GM19328 (cell line): ENCODE measurements around the gene PIP5K1A.
"Not testable (repeated sequence)": the region's sequence is repeated elsewhere in the genome, so short reads cannot be mapped to it uniquely, and the experiment has no call there.

Source experiments
- ATAC-seq: cut with Tn5 transposase; IDR thresholded peaks from one replicate; pipeline ENCODE4 v1.9.1; 2021; ENCODE audit warnings: mild to moderate bottlenecking, moderate library complexity; ENCODE audit not compliant: unreplicated experiment

PIP5K1A gene

GRCh38 chr1:151198254-151199127 is at the start of gene PIP5K1A:
PIP5K1A (plus strand) TSS chr1:151198552; CDS start chr1:151198997, 445 bp downstream.
- peak; percentile 79 for ATAC-seq

GRCh38 chr1:151156515-151156819 is 41.9 kb upstream of the PIP5K1A start, which contains the start of gene TNFAIP8L2:
TNFAIP8L2 (plus strand) TSS chr1:151156649; CDS start chr1:151158698, 2,049 bp downstream.
- ATAC-seq, result peak; percentile 50

GRCh38 chr1:151157067-151157531 is 41.3 kb upstream of the PIP5K1A start:
- ATAC-seq, result no peak

GRCh38 chr1:151158326-151158725 is 40.0 kb upstream of the PIP5K1A start:
- no peak for ATAC-seq

- ATAC-seq, result no peak
Measured at GRCh38 chr1:151158751-151159251, 39.6 kb upstream of the PIP5K1A start.

- no peak for ATAC-seq
Measured at GRCh38 chr1:151159373-151159772, 39.0 kb upstream of the PIP5K1A start.

- no peak for ATAC-seq
Measured at GRCh38 chr1:151164732-151165280, 33.5 kb upstream of the PIP5K1A start.

GRCh38 chr1:151165281-151165737 is 33.0 kb upstream of the PIP5K1A start:
- no peak for ATAC-seq

GRCh38 chr1:151165738-151166504 is 32.4 kb upstream of the PIP5K1A start, which contains the start of the genes LYSMD1 and SCNM1:
LYSMD1 (minus strand) TSS chr1:151165902; CDS start chr1:151165258, 644 bp downstream.
SCNM1 (plus strand) TSS chr1:151166144; CDS start chr1:151166153, 9 bp downstream.
- ATAC-seq, result peak; percentile 85

- no peak for ATAC-seq
Measured at GRCh38 chr1:151166505-151166956, 31.8 kb upstream of the PIP5K1A start.

GRCh38 chr1:151167116-151167515 is 31.2 kb upstream of the PIP5K1A start:
- ATAC-seq, result no peak

GRCh38 chr1:151171190-151171589 is 27.2 kb upstream of the PIP5K1A start:
- no peak for ATAC-seq

- no peak for ATAC-seq
Measured at GRCh38 chr1:151175041-151175741, 23.2 kb upstream of the PIP5K1A start.

- ATAC-seq, result no peak
Measured at GRCh38 chr1:151175863-151176262, 22.5 kb upstream of the PIP5K1A start, which contains the start of gene TMOD4. TMOD4 (minus strand) TSS chr1:151175981; CDS start chr1:151174875, 1,106 bp downstream.

GRCh38 chr1:151176514-151177045 is 21.8 kb upstream of the PIP5K1A start:
- ATAC-seq, result no peak

- no peak for ATAC-seq
Measured at GRCh38 chr1:151184211-151184610, 14.1 kb upstream of the PIP5K1A start.

GRCh38 chr1:151187205-151187604 is 11.1 kb upstream of the PIP5K1A start:
- ATAC-seq, result no peak

- not testable (repeated sequence) for ATAC-seq
Measured at GRCh38 chr1:151188667-151189066, 9.7 kb upstream of the PIP5K1A start.

GRCh38 chr1:151189637-151190445 is 8.5 kb upstream of the PIP5K1A start, which contains the start of gene VPS72:
VPS72 (minus strand) TSS chr1:151190197; CDS start chr1:151190121, 76 bp downstream.
- peak; percentile 88 for ATAC-seq
